VCaP (cell line): Measurements from ENCODE around the gene FXYD3.
"Not testable (repeated sequence)": the region's sequence is repeated elsewhere in the genome, so short reads cannot be mapped to it uniquely, and the experiment has no call there.

Experiments used
- H3K27ac ChIP-seq: fragments of 450-650 bp; 2 replicates; pipeline ENCODE4 v1.5.1; 2017
- TF ChIP-seq, protein P1 (sequence below): fragments of 450-650 bp; conservative IDR thresholded peaks from 2 replicates; pipeline ENCODE4 v1.5.1; 2017; ENCODE audit warnings: mild to moderate bottlenecking, moderate library complexity

The FXYD3 gene

DNA sequence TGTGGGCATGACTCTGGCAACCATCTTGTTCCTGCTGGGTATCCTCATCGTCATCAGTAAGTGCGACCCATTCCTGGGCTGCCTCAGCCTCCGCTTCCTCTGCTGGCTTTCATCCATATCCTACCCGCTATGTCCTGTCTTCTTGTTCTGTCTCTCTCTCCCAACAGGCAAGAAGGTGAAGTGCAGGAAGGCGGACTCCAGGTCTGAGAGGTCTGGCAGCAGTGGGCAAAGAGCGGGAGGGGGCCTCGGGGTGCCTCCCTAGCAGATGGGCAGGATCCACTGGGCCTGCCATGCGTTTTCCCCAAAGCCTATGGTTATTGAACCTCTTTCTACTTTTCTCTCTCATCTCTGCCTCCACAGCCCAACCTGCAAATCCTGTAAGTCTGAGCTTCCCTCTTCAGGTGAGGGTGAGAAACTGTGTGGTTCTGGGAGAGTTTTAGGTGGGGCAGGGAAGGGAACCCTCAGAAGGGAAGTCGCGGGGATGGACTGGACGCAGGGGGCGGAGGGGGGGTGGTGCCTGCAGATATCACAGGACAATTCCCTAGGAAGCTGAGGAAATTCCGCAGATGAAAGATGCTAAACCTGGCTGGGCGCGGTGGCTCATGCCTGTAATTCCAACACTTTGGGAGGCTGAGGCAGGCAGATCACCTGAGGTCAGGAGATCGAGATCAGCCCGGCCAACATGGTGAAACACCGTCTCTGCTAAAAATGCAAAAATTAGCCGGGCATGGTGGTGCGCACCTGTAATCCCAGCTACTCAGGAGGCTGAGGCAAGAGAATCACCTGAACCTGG is 35.8 kb downstream of the FXYD3 start:
- TF ChIP-seq, protein P1, sequence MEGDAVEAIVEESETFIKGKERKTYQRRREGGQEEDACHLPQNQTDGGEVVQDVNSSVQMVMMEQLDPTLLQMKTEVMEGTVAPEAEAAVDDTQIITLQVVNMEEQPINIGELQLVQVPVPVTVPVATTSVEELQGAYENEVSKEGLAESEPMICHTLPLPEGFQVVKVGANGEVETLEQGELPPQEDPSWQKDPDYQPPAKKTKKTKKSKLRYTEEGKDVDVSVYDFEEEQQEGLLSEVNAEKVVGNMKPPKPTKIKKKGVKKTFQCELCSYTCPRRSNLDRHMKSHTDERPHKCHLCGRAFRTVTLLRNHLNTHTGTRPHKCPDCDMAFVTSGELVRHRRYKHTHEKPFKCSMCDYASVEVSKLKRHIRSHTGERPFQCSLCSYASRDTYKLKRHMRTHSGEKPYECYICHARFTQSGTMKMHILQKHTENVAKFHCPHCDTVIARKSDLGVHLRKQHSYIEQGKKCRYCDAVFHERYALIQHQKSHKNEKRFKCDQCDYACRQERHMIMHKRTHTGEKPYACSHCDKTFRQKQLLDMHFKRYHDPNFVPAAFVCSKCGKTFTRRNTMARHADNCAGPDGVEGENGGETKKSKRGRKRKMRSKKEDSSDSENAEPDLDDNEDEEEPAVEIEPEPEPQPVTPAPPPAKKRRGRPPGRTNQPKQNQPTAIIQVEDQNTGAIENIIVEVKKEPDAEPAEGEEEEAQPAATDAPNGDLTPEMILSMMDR: no peak
- H3K27ac ChIP-seq: no peak overlapping the region

DNA sequence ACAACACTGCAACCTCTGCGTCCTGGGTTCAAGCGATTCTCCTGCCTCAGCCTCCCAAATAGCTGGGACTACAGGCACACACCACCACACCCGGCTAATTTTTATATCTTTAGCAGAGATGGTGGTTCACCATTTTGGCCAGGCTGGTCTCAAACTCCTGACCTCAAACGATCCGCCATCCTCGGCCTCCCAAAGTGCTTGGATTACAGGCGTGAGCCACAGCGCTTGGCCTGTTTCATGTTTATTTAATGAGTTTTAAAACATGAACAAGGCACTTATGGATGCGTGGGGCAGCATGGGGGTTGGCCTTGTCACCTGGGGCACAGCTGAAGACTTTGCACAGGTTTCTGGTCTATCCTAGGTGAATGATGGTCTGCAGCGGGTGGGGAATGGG is 37.5 kb downstream of the FXYD3 start:
- not testable (repeated sequence) for H3K27ac ChIP-seq

DNA sequence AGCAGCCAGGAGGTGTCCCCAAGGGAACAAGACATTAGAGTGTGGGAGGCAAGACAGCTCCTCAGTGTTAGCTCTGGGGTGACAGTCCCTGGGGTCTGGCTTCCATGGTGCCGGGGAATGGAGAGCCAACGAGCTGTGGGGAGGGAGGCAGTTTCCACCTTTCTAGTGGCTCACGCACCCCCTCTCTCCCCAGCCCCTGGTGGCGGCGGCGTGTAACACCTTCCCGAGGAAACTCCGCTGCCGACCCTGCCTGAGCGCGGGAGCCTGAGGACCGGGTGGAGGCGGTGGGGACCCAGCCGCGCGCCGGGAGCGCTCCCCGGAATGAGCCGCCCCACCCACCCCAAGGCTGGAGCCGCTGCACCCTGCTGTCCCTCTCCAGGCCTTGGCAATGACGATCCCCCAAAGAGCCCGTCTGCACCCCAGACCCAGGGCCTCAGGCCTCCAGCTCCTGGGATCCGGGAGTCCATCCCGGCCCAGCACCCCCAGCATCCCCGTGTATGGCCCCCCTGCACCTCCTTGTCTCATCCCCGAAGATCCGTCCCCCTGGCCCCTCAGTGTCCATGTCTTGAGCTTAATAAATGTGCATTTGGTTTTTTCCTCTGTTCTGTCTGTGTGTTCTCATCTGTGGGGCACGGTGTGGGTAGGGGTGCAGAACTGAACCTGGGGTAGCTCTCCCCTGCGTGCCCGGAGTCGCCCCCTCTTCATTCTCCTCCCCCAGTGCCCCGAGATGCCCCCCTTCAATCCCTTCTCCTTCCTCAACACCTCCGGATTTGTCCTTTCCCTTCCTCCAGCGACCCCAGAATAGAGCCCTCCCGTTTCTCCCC is 38.3 kb downstream of the FXYD3 start:
- TF ChIP-seq, protein P1: peak; percentile 78
- peak overlapping the region; percentile 35; the same call in 1 of the 2 replicates for H3K27ac ChIP-seq

DNA sequence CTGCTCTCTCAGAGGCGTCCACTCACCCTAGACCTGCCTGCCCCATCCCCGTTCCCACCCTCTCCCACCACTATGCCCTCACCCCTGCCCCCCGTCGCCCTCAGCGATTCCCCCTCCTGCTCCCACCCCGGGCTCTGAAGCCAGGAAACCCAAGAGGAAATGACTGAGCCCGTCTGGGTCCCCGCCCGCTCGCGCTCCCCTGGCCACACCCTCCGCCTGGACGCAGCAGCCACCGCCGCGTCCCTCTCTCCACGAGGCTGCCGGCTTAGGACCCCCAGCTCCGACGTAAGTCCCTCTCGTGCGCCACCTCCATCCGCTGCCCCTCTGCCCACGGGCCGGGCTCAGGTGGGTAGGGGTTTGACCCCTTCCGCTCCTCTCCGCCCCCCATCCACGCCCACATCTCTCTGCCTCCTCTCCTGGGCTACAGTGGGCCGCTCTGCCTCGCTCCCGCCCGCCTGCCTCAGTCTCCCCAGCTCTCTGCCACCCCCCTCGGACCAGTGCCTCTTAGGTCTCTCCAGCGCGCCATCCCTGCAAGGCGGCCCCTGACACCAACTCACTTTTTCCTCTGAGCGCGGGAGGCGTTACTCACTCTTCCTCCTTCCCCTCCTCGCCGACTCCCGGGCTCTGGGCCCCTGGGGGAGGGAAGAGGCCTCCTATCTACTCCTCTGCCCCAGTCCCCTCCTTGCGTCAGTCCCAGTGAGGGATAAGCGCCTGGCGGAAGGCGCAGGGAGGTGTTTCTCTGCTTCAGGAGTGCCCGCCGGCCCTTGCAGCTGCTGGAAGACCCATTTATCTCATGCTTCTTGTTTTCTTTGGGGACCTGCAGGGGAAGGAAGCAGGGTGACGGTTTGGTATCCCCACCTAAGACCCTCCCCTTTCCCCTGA is 39.1 kb downstream of the FXYD3 start, which contains the start of gene FXYD5:
Gene FXYD5 (plus strand): TSS at position 211 of the 882 bp plus-strand sequence. CDS start 816 bp downstream, outside the sequence.
- peak within 1 kb of the TSS; percentile 35; the same call in 1 of the 2 replicates for H3K27ac ChIP-seq
- TF ChIP-seq, protein P1: no peak

DNA sequence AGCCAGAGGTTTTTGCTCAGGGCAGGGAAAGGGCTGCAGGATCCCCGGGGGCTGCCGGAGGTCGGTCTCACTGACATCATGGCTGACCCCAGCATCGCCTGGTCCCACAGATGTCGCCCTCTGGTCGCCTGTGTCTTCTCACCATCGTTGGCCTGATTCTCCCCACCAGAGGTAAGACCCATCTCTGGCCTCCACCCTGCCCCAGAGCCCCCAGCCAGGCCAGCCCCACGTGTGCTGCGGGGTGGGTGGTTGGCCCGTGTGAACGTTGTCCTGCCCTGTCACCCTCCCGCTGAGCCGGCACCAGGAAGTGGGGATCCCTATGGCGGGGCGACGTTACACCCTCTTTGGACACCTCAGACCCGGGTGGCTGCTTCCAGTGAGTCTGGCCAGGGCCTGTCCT is 39.8 kb downstream of the FXYD3 start:
- no peak overlapping the region for H3K27ac ChIP-seq
- TF ChIP-seq, protein P1: no peak

DNA sequence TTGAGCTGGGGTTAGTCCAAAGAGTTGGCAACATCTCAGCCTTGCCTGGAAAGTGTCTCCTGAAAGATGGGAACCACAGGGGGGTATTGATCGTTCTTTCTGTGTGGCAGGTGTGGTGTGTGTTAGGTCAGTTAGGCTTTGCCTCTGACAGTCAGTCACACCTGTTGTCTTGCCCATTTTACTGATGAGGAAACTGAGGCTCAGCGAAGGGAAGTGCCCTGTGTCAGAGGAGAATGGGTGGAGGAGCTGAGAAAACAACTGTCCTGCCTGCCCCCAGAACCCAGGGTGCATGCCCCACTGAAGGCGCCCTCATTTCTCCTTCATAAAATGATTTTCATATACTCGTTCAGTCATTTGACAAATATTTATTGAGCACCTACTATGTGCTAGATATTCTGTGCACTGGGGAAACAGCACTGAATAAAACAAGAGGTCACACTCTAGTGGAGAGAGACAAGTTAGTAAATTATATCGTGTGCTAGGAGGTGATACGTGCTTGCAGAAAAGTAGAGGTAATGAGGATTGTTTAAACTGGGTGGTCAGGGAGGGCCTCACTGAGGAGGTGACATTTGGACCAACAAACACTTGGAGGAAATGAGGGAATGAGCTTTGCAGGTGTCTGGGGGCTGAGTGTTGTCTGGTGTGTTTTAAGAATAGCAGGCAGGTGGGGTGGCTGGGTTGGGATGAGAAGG is 40.5 kb downstream of the FXYD3 start:
- TF ChIP-seq, protein P1: no peak
- no peak overlapping the region for H3K27ac ChIP-seq

DNA sequence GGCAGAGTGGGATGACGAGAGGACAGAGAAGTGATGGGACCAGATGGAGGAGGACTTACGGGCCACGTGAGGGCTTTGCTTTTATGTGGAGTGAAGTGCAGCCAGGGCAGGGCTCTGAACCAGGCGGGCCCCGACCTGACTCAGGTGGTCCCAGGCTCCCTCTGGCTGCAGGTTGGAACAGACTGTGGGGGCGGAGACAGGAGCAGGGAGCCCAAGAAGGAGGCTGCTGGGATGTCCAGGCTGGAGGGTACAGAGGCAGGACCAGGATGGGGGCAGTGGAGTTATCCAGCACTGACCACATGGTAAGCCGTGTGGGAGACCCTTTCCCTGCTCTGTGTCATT is 41.0 kb downstream of the FXYD3 start:
- no peak overlapping the region for H3K27ac ChIP-seq
- TF ChIP-seq, protein P1: no peak
